NCI-H526 treated with DMSO at 0.1 percent for 48 hours (cell line): ENCODE measurements around the gene ULK2.
A peak's percentile ranks its signal among the peaks of the same experiment; 100 is the strongest.

ENCODE experiments used
- DNase-seq: peaks from one replicate; lab custom pipeline; 2025; lab: John Stamatoyannopoulos, UW

Gene ULK2

GRCh38 chr17:19747159-19747719 lies 120.5 kb downstream of the ULK2 start:
- no peak for DNase-seq

GRCh38 chr17:19746517-19746916 lies 121.2 kb downstream of the ULK2 start:
- no peak for DNase-seq

GRCh38 chr17:19744922-19745757 lies 122.6 kb downstream of the ULK2 start:
- DNase-seq, result peak; percentile 18

GRCh38 chr17:19744492-19744891 lies 123.2 kb downstream of the ULK2 start:
- DNase-seq, result no peak

- DNase-seq, result no peak
These were observed 124.3 kb downstream of the ULK2 start for GRCh38 chr17:19743101-19744100.

- DNase-seq, result no peak
These were observed 125.2 kb downstream of the ULK2 start for GRCh38 chr17:19742495-19742894.

- DNase-seq, result no peak
These were observed 125.8 kb downstream of the ULK2 start for GRCh38 chr17:19741832-19742457.

- no peak for DNase-seq
These were observed 126.8 kb downstream of the ULK2 start for GRCh38 chr17:19740933-19741332.

- no peak for DNase-seq
These were observed 128.2 kb downstream of the ULK2 start for GRCh38 chr17:19739241-19740201.

- no peak for DNase-seq
These were observed 129.0 kb downstream of the ULK2 start for GRCh38 chr17:19738757-19739156.

- no peak for DNase-seq
These were observed 129.7 kb downstream of the ULK2 start for GRCh38 chr17:19738073-19738449.

- no peak for DNase-seq
These were observed 130.2 kb downstream of the ULK2 start for GRCh38 chr17:19737305-19738072.

GRCh38 chr17:19736071-19736470 lies 131.7 kb downstream of the ULK2 start:
- no peak for DNase-seq

GRCh38 chr17:19733953-19734526 lies 133.7 kb downstream of the ULK2 start:
- no peak for DNase-seq

- no peak for DNase-seq
These were observed 136.1 kb downstream of the ULK2 start for GRCh38 chr17:19731626-19732025.

GRCh38 chr17:19730843-19731242 lies 136.9 kb downstream of the ULK2 start:
- no peak for DNase-seq

- DNase-seq, result no peak
These were observed 137.8 kb downstream of the ULK2 start for GRCh38 chr17:19729900-19730299.

- DNase-seq, result no peak
These were observed 139.6 kb downstream of the ULK2 start for GRCh38 chr17:19728084-19728495.

GRCh38 chr17:19727501-19728078 lies 140.1 kb downstream of the ULK2 start:
- DNase-seq, result no peak
